ENCODE results near the gene RACGAP1. TPM values are rescaled to one million over a fixed set of nuclear protein-coding genes. Genes with fewer than 3 reads are reported as not detected.

The RACGAP1 gene, protein sequence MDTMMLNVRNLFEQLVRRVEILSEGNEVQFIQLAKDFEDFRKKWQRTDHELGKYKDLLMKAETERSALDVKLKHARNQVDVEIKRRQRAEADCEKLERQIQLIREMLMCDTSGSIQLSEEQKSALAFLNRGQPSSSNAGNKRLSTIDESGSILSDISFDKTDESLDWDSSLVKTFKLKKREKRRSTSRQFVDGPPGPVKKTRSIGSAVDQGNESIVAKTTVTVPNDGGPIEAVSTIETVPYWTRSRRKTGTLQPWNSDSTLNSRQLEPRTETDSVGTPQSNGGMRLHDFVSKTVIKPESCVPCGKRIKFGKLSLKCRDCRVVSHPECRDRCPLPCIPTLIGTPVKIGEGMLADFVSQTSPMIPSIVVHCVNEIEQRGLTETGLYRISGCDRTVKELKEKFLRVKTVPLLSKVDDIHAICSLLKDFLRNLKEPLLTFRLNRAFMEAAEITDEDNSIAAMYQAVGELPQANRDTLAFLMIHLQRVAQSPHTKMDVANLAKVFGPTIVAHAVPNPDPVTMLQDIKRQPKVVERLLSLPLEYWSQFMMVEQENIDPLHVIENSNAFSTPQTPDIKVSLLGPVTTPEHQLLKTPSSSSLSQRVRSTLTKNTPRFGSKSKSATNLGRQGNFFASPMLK
- total RNA-seq = 40.0 and 42.1 TPM in 2 replicates
- long read RNA-seq, transcript RACGAP1-201 (17 exons, 3,073 nt) = major isoform, 26 of 80 reads
- long read RNA-seq, transcript RACGAP1-203 (17 exons, 3,080 nt) = minor isoform, 17 of 80 reads
- long read RNA-seq, partial matches to known transcripts = 2 of 80 reads
- long read RNA-seq, other reads (novel, unspliced or antisense) = 35 of 80 reads

DNA sequence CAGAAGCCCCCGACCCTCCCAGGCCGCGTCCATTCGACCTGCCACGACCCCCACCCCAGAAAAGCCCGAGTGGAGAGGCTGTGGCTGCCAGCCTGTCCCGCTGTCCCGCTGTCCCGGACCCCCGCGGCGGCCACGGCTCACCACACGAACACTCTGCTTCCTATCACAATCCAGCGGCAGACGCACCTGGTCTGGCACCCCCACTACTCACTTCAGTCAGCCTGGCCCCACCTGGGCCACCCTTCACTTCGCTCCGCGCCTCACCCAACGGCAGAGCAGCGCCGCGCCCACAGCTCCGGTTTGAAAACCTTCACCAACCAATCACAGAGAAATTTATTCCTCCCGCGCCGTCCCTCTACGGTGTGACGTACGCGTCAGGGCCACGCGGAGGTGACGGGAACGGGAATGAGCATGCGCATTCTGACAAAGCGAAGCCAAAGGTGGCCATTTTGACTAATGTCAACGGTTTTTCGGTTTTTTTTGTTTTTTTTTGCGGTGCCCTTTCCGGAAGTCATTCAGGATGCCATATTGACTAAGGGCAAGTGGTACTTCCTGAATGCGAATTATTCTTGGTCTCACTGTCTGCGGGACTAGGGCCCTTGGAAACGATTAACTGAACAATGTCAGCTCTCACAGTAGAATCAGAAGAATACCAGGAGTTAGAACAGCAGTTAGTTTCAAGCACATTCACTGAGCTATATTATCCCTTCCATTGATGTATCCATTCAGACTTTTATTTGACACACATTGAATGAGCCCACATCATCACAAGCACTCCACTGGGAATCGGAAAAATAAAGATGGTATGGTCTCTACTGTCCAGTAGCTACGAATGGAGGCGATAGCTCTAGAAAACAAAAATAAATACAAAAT lies at the start of gene RACGAP1:
Gene RACGAP1, minus strand, starts transcription at position 308 of the 873 bp plus-strand sequence. CDS start 8,779 bp downstream, outside the sequence.
- peak; percentile 89 for DNase-seq (ENCODE audit: low spot score, unreplicated experiment)
- H3K27me3 Mint-ChIP-seq = no peaks in the 10 kb centered on the region
- H3K4me1 Mint-ChIP-seq (ENCODE audit: low read depth) = peaks cover 8% of the 10 kb centered on the region
- H3K9me3 Mint-ChIP-seq (ENCODE audit: low read depth) = no peaks in the 10 kb centered on the region
- peak within 1 kb of the TSS; percentile 97 for H3K4me3 Mint-ChIP-seq (ENCODE audit: low read depth)
- H3K36me3 Mint-ChIP-seq (ENCODE audit: insufficient read depth) = no peaks in the 10 kb centered on the region
- TF ChIP-seq, protein P1, sequence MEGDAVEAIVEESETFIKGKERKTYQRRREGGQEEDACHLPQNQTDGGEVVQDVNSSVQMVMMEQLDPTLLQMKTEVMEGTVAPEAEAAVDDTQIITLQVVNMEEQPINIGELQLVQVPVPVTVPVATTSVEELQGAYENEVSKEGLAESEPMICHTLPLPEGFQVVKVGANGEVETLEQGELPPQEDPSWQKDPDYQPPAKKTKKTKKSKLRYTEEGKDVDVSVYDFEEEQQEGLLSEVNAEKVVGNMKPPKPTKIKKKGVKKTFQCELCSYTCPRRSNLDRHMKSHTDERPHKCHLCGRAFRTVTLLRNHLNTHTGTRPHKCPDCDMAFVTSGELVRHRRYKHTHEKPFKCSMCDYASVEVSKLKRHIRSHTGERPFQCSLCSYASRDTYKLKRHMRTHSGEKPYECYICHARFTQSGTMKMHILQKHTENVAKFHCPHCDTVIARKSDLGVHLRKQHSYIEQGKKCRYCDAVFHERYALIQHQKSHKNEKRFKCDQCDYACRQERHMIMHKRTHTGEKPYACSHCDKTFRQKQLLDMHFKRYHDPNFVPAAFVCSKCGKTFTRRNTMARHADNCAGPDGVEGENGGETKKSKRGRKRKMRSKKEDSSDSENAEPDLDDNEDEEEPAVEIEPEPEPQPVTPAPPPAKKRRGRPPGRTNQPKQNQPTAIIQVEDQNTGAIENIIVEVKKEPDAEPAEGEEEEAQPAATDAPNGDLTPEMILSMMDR (IDR thresholded peaks at IDR 0.05; ENCODE audit: unreplicated experiment) = no peak
- peak within 1 kb of the TSS; percentile 95 for H3K27ac Mint-ChIP-seq

DNA sequence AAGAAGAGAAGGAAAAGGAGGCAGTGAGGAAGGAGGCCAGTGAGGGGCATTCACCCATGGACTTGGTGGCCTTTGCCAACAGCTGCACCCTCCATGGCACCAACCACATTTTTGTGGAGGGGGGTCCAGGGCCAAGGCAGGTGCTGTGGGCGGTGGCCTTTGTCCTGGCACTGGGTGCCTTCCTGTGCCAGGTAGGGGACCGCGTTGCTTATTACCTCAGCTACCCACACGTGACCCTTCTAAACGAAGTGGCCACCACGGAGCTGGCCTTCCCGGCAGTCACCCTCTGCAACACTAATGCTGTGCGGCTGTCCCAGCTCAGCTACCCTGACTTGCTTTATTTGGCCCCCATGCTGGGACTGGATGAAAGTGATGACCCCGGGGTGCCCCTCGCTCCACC lies 48.4 kb upstream of the RACGAP1 start:
- H3K9me3 Mint-ChIP-seq (ENCODE audit: low read depth) = no peaks in the 10 kb centered on the region
- TF ChIP-seq, protein P1 (IDR thresholded peaks at IDR 0.05; ENCODE audit: unreplicated experiment) = no peak
- H3K27ac Mint-ChIP-seq = no peak overlapping the region
- H3K4me3 Mint-ChIP-seq (ENCODE audit: low read depth) = no peak overlapping the region
- DNase-seq (ENCODE audit: low spot score, unreplicated experiment) = no peak
- H3K4me1 Mint-ChIP-seq (ENCODE audit: low read depth) = peaks cover 7% of the 10 kb centered on the region
- H3K27me3 Mint-ChIP-seq = no peaks in the 10 kb centered on the region
- H3K36me3 Mint-ChIP-seq (ENCODE audit: insufficient read depth) = no peaks in the 10 kb centered on the region

DNA sequence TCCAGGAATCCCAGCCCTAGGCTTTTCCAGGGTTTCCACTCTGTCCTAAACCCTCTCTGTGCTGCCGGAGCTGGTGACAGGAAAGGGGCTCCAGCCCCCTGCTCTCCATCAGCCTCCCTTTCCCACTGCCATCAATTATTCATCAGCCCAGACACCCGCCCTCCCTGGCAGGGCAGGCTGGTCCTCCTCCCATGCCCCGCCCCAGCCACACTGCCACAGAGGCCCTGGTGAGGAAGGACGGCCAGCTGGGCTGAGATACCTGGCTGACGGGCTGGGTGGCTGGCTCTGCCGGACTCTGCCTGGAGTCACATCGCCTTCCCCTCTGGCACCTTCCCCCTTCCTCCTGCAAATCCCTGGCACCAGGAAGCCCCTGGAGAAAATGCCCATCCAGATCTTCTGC lies 47.9 kb upstream of the RACGAP1 start:
- peaks cover 7% of the 10 kb centered on the region for H3K4me1 Mint-ChIP-seq (ENCODE audit: low read depth)
- H3K27ac Mint-ChIP-seq = no peak overlapping the region
- no peak for DNase-seq (ENCODE audit: low spot score, unreplicated experiment)
- no peak overlapping the region for H3K4me3 Mint-ChIP-seq (ENCODE audit: low read depth)
- no peaks in the 10 kb centered on the region for H3K36me3 Mint-ChIP-seq (ENCODE audit: insufficient read depth)
- TF ChIP-seq, protein P1 (IDR thresholded peaks at IDR 0.05; ENCODE audit: unreplicated experiment) = no peak
- no peaks in the 10 kb centered on the region for H3K9me3 Mint-ChIP-seq (ENCODE audit: low read depth)
- H3K27me3 Mint-ChIP-seq = no peaks in the 10 kb centered on the region

DNA sequence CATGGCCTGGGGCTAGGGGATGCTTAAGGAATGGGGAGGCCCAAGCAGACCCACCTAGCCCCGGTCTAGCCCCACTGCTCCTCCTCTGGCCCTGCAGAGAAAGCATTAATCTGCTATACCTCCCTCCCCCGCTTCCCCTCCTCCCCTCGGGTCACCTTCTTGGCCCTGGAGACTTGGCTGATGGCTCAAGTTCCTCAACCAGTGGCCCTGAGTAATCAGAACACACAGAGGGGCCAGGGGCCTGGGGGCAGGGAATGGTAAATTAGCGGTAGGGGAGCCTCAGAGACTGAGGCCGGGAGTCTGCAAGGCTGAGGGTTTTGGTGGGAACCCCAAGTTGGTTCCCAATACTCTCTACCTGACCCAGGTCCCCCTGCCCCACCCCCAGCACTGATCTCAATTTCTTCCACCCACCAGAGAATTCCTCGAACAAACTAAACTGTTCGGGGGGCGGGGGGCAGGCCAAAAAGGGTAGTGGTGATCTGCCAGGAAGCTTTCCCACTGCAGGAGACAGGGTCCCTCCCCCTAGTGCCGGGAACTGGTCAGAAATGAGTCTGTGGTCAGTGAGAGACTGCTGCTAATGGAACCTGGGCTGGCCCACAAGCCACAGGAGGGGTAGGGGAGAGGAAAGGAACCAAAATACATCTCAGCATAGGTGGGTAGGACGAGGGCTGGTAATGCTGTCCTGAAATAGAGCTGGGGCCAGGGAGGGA lies 47.1 kb upstream of the RACGAP1 start:
- Mint-ChIP-seq H3K4me1 (ENCODE audit: low read depth) (peaks cover 6% of the 10 kb centered on the region), H3K27me3 (no peaks in the 10 kb centered on the region), H3K9me3 (ENCODE audit: low read depth) (no peaks in the 10 kb centered on the region), H3K36me3 (ENCODE audit: insufficient read depth) (no peaks in the 10 kb centered on the region), H3K4me3 (ENCODE audit: low read depth) (no peak overlapping the region), H3K27ac (no peak overlapping the region)
- no peak for DNase-seq (ENCODE audit: low spot score, unreplicated experiment)
- TF ChIP-seq, protein P1 (IDR thresholded peaks at IDR 0.05; ENCODE audit: unreplicated experiment) = no peak

Measured in progenitor cell of endocrine pancreas (in vitro differentiated cells).